Stimulated activated CD4-positive, alpha-beta T cell treated with anti-CD3 and anti-CD28 coated beads, Interleukin-1b, Interleukin-23, amount 100 ng/mL, for 48 hours (primary cell): ENCODE results near the gene SAA4.
"Not testable (repeated sequence)": the region's sequence is repeated elsewhere in the genome, so short reads cannot be mapped to it uniquely, and the experiment has no call there.

Source experiments
- DNase-seq: peaks from one replicate; pipeline ENCODE4 v3.0.0-alpha.2; 2020

SAA4 gene

GRCh38 chr11:18236664-18237356, at the start of gene SAA4:
Gene SAA4 (minus strand): TSS chr11:18236802. CDS start chr11:18235926, 876 bp downstream.
- no peak for DNase-seq

GRCh38 chr11:18285841-18286240, 49.2 kb upstream of the SAA4 start:
- no peak for DNase-seq

GRCh38 chr11:18282626-18283025, 46.0 kb upstream of the SAA4 start:
- DNase-seq: no peak

- DNase-seq: no peak
Measured at GRCh38 chr11:18280438-18281045, 43.9 kb upstream of the SAA4 start.

- DNase-seq: no peak
Measured at GRCh38 chr11:18277565-18278271, 41.1 kb upstream of the SAA4 start.

- DNase-seq: no peak
Measured at GRCh38 chr11:18271206-18271605, 34.6 kb upstream of the SAA4 start.

- no peak for DNase-seq
Measured at GRCh38 chr11:18270102-18270501, 33.5 kb upstream of the SAA4 start.

- DNase-seq: not testable (repeated sequence)
Measured at GRCh38 chr11:18269252-18269651, 32.6 kb upstream of the SAA4 start.

GRCh38 chr11:18267335-18268133, 30.9 kb upstream of the SAA4 start:
- DNase-seq: not testable (repeated sequence)

- DNase-seq: no peak
Measured at GRCh38 chr11:18265949-18266348, 29.3 kb upstream of the SAA4 start, which contains the start of gene SAA1. Gene SAA1 (plus strand): TSS chr11:18266264. CDS start chr11:18266888, 624 bp downstream.

GRCh38 chr11:18264677-18265555, 28.3 kb upstream of the SAA4 start:
- DNase-seq: no peak

GRCh38 chr11:18264035-18264434, 27.4 kb upstream of the SAA4 start:
- DNase-seq: no peak

- not testable (repeated sequence) for DNase-seq
Measured at GRCh38 chr11:18262681-18263350, 26.2 kb upstream of the SAA4 start.

- no peak for DNase-seq
Measured at GRCh38 chr11:18261721-18262120, 25.1 kb upstream of the SAA4 start.

GRCh38 chr11:18259259-18259658, 22.7 kb upstream of the SAA4 start:
- no peak for DNase-seq

GRCh38 chr11:18254781-18255361, 18.3 kb upstream of the SAA4 start:
- no peak for DNase-seq

GRCh38 chr11:18253778-18254338, 17.3 kb upstream of the SAA4 start:
- no peak for DNase-seq

GRCh38 chr11:18253233-18253632, 16.6 kb upstream of the SAA4 start:
- no peak for DNase-seq

- no peak for DNase-seq
Measured at GRCh38 chr11:18248561-18248960, 12.0 kb upstream of the SAA4 start, which contains the start of gene SAA2. Gene SAA2 (minus strand): TSS chr11:18248668. CDS start chr11:18248011, 657 bp downstream.

- not testable (repeated sequence) for DNase-seq
Measured at GRCh38 chr11:18247191-18247581, 10.6 kb upstream of the SAA4 start.
